ENCODE measurements around the gene CFAP47.
"Not testable (repeated sequence)": the region's sequence is repeated elsewhere in the genome, so short reads cannot be mapped to it uniquely, and the experiment has no call there.

Gene CFAP47

DNA sequence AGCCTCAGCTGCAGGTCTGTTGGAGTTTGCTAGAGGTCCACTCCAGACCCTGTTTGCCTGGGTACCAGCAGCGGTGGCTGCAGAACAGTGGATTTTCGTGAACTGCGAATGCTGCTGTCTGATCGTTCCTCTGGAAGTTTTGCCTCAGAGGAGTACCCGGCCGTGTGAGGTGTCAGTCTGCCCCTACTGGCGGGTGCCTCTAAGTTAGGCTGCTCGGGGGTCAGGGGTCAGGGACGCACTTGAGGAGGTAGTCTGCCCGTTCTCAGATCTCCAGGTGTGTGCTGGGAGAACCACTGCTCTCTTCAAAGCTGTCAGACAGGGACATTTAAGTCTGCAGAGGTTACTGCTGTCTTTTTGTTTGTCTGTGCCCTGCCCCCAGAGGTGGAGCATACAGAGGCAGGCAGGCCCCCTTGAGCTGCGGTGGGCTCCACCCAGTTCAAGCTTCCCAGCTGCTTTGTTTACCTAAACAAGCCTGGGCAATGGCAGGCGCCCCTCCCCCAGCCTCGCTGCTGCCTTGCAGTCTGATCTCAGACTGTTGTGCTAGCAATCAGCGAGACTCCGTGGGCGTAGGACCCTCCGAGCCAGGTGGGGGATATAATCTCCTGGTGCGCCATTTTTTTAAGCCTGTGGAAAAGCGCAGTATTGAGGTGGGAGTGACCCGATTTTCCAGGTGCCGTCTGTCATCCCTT is 315.4 kb downstream of the CFAP47 start:
- DNase-seq (ENCODE audit: low spot score), result not testable (repeated sequence)

DNA sequence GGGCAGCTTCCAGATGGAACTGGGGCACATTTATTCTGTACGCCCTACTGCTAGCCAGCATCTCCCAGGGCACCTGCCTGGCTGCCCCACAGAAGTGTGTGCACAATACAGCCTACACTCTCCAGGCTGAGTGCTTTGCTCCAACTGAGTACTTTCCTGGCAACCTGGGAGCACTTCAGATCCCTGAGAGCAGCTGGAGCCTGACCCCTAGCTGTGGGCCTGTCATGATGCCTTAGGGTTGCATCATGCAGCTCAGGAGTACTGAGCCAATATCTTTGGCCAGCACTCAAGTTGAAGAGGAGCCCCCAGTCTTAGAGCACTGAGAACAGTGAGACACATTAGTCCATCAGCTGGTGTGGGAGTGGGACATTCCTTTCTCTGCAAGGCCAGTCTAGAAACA is 321.9 kb downstream of the CFAP47 start:
- no peak for DNase-seq (ENCODE audit: low spot score)

DNA sequence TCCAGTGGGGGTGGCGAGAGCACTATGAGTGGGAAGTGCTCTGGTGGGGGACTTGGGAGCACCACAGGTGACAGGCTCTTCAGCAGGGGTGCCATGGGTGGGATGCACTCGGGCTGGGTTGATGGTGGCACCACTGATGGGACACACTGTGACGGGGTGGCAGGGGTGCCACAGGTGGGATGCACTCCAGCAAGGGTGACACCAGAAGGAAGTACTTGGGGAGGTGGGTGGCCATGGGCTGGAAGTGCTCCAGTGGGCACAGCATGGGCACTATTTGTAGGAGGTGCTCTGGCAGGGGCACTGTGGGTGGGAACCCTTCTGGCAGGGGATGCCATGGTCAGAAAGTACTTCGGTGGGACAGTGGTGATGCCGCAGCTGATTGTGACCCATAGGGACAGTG is 346.6 kb downstream of the CFAP47 start:
- DNase-seq (ENCODE audit: low spot score), result no peak

DNA sequence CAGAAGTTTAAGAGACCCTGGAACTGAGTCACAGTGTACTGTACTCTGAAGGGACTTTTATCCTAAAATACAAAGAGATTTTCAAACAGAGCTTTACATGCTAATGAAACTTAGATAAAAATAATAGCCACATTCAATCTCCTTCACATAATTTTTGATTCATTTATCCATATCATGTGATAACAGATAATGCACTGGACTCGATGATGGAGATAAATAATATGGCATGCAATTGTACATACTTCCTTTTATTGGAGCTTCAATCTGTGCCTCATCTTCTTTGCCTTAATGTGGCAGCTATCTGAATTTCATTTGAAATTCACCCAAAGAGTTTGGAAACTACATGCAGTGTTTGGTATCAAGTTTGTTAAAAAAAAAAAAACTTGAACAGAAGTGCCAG is 390.6 kb downstream of the CFAP47 start:
- no peak for DNase-seq (ENCODE audit: low spot score)

DNA sequence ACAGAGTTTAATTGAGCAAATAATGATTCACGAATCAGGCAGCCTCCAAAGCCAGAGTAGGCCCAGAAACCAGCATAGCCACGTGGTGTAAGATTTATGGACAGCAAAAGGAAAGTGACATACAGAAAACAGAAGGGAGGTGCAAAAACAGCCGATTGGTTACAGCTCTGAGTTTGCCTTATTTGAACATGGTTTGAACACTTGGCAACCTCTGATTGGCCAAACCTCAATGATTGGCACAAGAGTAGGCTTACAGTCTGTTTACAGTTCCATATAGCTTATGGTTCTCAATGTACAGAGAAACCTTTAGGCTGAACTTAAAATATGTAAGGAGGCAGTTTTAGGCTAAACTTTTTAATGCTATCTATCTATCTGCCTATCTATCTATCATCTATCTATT is 394.8 kb downstream of the CFAP47 start:
- no peak for DNase-seq (ENCODE audit: low spot score)

DNA sequence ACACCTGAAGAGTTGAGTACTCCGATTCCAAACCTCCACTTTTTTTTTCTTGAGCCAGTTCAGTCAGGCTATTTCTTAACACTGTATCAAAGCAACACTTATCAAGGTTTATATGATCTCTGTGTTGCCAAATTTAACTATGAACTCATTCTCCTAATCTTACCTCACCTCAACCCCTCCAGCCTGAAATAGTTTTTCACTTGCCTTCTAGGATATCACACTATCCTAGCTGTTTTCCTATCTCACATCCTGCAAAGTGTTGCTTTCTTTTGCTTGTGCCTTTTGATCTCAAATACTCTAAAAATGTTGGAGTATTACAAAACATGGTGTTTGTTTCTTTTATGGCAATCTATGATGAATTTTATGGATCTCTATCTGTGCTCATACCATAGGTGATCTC is 415.0 kb downstream of the CFAP47 start:
- DNase-seq (ENCODE audit: low spot score), result no peak

DNA sequence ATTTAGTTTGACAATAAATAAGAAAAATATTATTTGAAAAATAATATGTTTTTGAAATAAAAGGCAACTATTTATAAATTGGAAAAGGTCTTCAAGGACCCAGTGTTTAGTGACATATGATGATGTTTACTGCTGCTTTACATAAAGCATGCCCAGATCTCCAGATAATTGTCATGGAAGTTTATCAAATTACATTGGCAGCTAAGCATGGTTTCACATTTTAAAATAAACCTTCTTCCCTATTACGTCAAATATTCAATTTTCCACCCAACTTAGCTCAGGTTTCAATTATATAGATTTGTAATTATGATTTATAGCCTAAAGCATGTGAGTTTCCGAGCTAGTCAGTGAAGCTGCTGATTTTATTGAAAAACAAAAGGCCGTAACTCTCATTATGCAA is 417.2 kb downstream of the CFAP47 start:
- no peak for DNase-seq (ENCODE audit: low spot score)

DNA sequence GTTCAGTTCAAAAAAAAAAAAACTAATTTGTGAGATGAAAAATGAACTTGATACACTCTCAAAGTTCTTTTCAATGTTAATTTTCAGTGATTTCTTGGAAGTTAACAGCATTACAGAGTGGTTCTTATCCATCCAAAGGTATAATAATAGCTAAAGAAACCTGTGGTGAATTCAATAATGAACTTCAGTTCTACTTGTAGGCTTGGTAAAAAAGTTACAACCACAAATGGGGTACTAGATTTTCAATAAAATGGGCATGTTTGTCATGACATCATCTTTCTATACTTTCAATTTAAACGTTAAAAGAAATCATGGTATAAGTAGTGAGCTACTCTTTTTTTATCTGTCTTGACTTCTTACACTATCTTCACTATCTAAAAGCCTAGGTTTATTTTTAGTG is 424.8 kb downstream of the CFAP47 start:
- no peak for DNase-seq (ENCODE audit: low spot score)

DNA sequence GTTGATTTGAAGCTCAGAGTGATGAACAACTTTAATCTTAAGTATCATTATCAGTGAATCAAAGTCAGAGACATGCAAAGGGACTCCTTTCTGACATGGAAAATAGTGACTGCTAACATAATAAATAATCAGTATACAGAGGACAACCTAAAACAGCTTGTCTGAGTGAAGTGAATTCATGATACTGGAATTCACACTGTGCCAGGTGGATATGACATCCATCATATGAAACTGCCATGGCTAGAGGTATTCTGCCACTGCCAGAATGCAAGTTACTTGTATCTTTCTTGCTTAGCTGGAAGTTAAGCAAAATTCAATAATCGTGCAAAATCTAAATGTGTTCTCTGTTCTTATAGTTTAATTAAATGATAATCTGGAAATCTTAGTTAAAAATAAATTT is 429.0 kb downstream of the CFAP47 start:
- no peak for DNase-seq (ENCODE audit: low spot score)

DNA sequence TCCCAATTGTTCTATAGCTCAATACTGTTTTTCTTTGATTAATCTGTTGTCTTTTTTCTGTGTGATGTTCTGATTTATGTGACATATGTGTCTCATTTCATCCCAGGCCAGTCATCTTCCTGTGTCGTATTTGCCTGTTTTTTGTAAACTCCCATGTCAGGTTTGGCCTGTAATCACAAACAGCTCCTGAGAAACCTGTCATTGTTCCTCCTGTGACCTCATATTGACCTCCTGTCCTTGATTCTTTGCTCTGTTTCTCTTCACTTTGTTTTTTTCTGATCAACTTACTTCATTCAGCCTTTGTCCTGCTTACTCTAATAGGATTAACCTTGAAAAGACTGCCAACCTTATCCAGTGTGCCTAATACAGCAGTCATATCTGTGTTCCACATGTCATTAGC is 438.3 kb downstream of the CFAP47 start:
- DNase-seq (ENCODE audit: low spot score), result no peak

DNA sequence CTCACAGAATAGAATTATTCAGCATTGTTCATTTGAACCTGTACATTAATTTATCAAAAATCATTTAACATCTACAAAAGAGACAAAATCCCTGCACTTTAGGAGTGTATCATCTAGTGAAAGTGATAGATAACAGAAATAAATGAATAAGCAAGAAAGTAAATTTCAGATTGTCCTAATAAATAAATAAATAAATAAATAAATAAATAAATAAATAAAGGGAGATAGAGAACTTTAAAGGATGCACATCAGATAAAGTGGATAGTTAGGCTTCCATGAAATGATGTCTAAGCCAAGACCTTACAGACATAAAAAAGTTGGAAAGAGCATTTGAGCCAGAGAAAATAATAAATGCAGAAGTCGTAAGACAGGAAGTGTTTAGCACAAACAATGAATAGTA is 444.7 kb downstream of the CFAP47 start:
- DNase-seq (ENCODE audit: low spot score), result no peak

DNA sequence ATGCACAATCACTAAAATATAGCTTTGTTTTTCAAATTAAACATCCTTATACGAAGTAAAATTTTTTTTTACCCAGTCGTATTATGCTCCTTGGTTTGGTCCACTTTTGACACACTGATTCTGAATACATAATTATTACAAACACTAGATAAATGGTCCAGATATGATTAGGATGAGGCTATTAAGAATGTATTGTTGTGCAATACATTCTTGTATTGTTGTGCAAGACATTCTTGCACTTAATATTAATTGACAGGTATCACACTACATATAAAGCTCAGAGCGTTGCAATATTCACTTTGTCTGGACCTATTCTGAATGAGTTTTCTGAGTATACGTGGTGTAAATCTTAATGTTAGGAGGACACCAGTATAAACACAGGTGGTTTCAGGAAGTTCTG is 464.0 kb downstream of the CFAP47 start:
- no peak for DNase-seq (ENCODE audit: low spot score)

DNA sequence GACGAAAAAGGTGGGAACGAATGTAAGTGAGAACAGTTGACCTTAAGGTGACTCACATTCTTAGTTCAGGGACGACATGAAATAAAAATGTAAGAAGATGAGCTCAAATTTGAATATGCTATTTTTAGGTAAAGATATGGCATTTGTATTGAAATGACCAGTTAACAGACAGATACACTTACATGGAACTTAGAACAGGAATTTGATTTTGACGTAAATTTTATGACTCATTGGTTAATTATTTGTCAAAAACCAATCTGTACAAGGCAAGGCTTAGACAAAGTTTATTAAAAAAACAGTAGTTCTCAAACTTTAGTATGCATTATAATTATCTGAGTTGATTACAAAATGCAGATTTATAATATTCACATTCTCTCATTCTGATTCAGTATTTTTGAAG is 469.4 kb downstream of the CFAP47 start:
- DNase-seq (ENCODE audit: low spot score), result no peak

DNA sequence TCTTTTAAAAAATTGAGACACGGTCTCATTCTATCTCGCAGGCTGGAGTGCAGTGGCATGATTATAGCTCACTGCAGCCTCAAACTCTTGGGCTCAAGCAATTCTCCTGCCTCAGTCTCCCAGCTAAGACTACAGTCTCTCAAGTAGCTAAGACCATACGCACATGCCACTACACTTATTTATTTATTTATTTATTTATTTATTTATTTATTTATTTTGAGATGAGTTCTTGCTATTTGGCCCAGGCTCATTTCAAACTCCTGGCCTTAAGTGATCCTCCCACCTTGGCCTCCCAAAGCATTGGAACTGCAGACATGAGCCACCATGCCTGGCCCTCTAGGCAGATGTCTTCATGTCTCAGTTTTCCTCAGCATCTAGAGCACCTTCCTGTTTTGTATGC is 482.2 kb downstream of the CFAP47 start:
- no peak for DNase-seq (ENCODE audit: low spot score)

DNA sequence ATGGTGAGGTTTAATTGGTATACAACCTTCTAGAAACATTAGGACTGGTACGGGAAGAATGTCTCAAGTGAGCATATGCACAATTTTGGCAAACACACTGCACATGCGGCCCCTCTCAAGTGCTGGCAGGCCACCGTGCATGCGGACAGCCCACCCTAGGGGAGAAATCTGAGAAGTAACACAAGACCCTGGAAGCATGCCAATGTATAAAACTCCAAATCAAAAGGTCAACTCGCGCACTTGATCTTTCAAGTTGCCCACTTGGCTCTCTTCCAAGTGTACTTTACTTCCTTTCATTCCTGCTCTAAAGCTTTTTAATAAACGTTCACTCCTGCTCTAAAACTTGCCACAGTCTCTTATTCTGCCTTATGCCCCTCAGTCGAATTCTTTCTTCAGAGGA is 488.3 kb downstream of the CFAP47 start:
- DNase-seq (ENCODE audit: low spot score), result no peak

DNA sequence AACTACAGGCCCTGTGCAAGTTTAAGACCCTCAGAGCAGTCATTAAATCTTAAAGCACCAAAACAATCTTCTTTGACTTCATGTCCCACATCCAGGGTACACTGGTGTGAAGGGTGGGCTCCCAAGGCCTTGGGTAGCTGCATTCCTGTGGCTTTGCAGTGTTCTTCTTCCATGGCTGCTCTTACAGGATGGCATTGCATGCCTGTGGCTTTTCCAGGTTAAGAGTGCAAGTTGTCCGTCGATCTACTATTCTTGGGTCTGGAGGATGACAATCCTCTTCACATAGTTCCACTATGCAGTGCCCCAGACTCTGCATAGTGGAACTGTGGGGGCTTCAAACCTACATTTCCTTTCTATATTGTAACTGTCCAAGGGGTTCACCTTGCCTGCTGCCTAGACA is 494.5 kb downstream of the CFAP47 start:
- no peak for DNase-seq (ENCODE audit: low spot score)

DNA sequence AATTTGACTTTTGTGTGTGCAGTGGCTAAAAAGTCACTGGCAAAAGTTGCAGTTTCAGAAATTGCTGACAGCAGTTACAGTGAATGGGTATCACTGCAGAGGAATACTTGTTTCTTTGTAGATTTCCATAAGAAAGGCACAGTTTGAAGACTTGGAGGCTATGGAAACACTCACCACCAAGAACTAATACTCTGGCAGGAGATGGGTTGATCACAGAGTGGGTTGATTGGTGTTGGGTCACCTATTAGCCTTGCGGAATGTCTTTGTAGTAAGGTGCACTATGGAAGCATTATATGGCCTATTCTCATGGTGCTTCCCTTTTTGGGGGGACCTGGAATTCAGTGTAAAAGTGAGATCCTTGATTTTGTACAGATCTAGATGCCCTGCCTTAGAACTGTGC is 502.8 kb downstream of the CFAP47 start:
- no peak for DNase-seq (ENCODE audit: low spot score)

DNA sequence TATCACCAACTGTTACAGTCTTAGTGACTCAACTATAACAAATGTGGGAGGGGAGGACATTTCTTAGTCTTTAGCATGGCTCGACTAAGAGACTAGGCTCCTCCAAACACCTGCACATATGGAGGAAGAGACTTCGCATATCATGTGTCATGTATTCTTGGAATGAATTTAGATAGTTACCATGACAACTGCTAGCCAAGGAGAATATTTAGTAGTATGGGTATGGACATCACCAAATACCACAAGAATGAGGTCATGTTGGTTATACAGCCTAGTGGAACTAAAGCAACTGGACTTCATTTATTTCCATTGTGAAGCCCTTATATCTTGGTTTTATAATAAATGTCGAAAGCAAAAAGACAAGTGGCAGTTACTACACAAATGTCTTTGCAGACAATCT is 512.3 kb downstream of the CFAP47 start:
- no peak for DNase-seq (ENCODE audit: low spot score)

DNA sequence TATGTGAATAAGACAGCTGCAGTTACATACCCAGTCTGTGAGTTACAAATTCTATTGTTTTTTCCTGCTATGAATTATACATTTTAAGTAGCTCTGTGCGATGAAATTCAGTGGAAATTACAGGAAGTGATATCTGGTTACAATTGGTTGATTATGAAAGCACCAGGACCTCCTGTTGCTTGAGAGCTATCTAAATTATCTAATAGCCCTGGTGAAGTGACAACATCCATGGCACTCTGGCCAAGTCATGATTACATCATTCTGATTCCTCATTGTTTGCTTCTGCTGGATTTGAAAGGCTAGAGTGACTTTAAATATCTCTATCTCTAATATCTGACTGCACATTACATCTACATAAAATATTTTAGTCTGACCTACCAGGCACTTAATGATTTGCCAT is 515.0 kb downstream of the CFAP47 start:
- DNase-seq (ENCODE audit: low spot score), result no peak

All from ecto neural progenitor cell (in vitro differentiated cells).